Spleen (tissue), 11 donors: ENCODE measurements around the gene RC3H1. TPM values are rescaled to one million over a fixed set of nuclear protein-coding genes. Genes with fewer than 3 reads are reported as not detected.
"Not testable (repeated sequence)": the region's sequence is repeated elsewhere in the genome, so short reads cannot be mapped to it uniquely, and the experiment has no call there.

Experiments
- DNase-seq: peaks from one replicate; pipeline ENCODE4 v3.0.0-alpha.2; 2020
- H3K27ac ChIP-seq, 8 donors: fragments of 200-600 bp; sonication (generic) in 7 of 8; 1 replicate in 4 of 8; 2 replicates in 4 of 8; pipeline versions ENCODE4 v1.5.0 to v1.8.0; 2016 to 2021; ENCODE audit warnings: inconsistent platforms in 4 of 8, mild to moderate bottlenecking in 4 of 8, moderate library complexity in 1 of 8
- H3K27me3 ChIP-seq, 7 donors: fragments of 200-600 bp; sonication (generic) in 6 of 7; replicated peaks in 1 of 7; 1 replicate in 4 of 7; 2 replicates in 3 of 7; pipeline versions ENCODE4 v1.5.0 to v1.8.0; 2016 to 2021; ENCODE audit warnings: inconsistent platforms in 3 of 7, mild to moderate bottlenecking in 1 of 7
- H3K36me3 ChIP-seq, 6 donors: fragments of 200-600 bp; sonication (generic) in 5 of 6; 1 replicate in 4 of 6; 2 replicates in 2 of 6; pipeline versions ENCODE4 v1.5.0 to v1.8.0; 2016 to 2021; ENCODE audit warnings: inconsistent platforms in 2 of 6
- H3K4me1 ChIP-seq, 6 donors: fragments of 200-600 bp; sonication (generic) in 5 of 6; 1 replicate in 3 of 6; 2 replicates in 3 of 6; pipeline versions ENCODE4 v1.5.0 to v1.8.0; 2016 to 2021; ENCODE audit warnings: inconsistent platforms in 3 of 6
- H3K4me3 ChIP-seq, 8 donors: fragments of 200-600 bp; sonication (generic) in 7 of 8; 1 replicate in 4 of 8; 2 replicates in 4 of 8; pipeline versions ENCODE4 v1.5.0 to v1.8.0; 2016 to 2021; ENCODE audit warnings: inconsistent platforms in 4 of 8, mild to moderate bottlenecking in 4 of 8, moderate library complexity in 2 of 8
- H3K9me3 ChIP-seq, 8 donors: fragments of 200-600 bp; sonication (generic) in 7 of 8; 1 replicate in 4 of 8; 2 replicates in 4 of 8; pipeline versions ENCODE4 v1.5.0 to v1.8.0; 2016 to 2021; ENCODE audit warnings: inconsistent platforms in 4 of 8
- POLR2A ChIP-seq, 3 donors: fragments of 450-650 bp; IDR thresholded peaks; one replicate each; pipeline ENCODE4 v1.5.1; 2017; ENCODE audit warnings: antibody characterized with exemption in 3 of 3, mild to moderate bottlenecking in 1 of 3
- POLR2AphosphoS5 ChIP-seq, 3 donors: sonication (generic); formaldehyde crosslinking; IDR thresholded peaks; one replicate each; pipeline ENCODE4 v1.5.1; 2017; ENCODE audit warnings: antibody characterized with exemption in 3 of 3
- WGBS, 5 donors: extraction: QIAGEN DNeasy Blood & Tissue Kit in 3 of 5; methylation state at CpG; one replicate each; pipeline versions ENCODE4 v1.1.5 to v1.1.7; 2013 to 2018; 5-methylcytosine and 5-hydroxymethylcytosine counted together
- intact Hi-C: fragments of 100-400 bp; cut with DNase I; formaldehyde crosslinking; loops from one replicate; pipeline ENCODE4 v1.15.0; 2023; ENCODE audit warnings: low total_unique reads
- polyA plus RNA-seq, 3 donors: library from polyadenylated mRNA; stranded (reverse); fragments of 200-250 nt; gene quantifications; one replicate each; pipeline ENCODE4 v1.2.1, GENCODE V29; 2013
- total RNA-seq, 7 donors: library from RNA; depleted of rRNA in 3 of 7; stranded (reverse); fragments of >200 nt in 3 of 7; fragmentation: NEBNext Ultra II Directional in 4 of 7; extraction: Animal tissue kit (Norgen Biotek cat#: 25700) in 4 of 7; gene quantifications; one replicate each; pipeline versions ENCODE4 v1.1.0 to v1.2.1, GENCODE V29; 2016 to 2021
- TF ChIP-seq, protein P1 (sequence below), 11 experiments: fragments of 200-600 bp in 7 of 11; fragments of 450-650 bp in 4 of 11; sonication (generic) in 4 of 11; IDR thresholded peaks in 8 of 11; conservative IDR thresholded peaks in 3 of 11; 1 replicate in 7 of 11; 2 replicates in 4 of 11; pipeline versions ENCODE4 v1.4.0 to v1.8.0; 2016 to 2021; ENCODE audit warnings: antibody characterized with exemption in 11 of 11, inconsistent platforms in 4 of 11, mild to moderate bottlenecking in 1 of 11
- donor health status: healthy with polysubstance abuse.
- donor health status: DM: no; HTN: no; CAD: no; lungs with moderate emphysema.
- donor health status: DM: no; HTN: no; CAD: no.
- donor health status: Bipolar disorder and iron deficiency.
- donor health status: healthy.
- donor health status: DM: no; HTN: no; CAD: no.
- donor health status: DM: yes; HTN: yes; CAD: no.

RC3H1 gene
- total and polyA plus RNA-seq, 10 donors: 3.9 to 64.2 (median 51.4) TPM

DNA sequence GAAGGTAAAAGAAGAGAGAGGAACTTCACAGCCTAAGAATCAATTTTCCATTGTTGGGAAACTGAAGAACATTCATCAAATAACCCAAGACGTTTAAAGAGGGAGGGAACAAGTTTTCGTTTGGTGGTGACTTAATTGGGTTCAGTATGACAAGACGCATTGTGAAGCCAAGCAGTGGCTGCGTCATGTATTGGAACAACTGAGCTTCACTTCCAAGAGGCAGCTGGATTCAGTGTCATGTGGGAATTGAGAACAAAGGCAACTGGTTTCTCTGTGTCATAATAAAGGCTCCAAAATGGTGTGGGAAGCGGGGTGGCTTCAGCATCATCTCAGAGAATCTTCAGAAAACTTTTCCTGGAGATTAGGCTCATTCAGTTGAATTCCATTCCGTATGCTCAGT, 29.8 kb upstream of the RC3H1 start:
- Histone ChIP-seq H3K4me1 (no peaks in the 10 kb centered on the region), H3K27ac (no peak overlapping the region), H3K4me3 (no peak overlapping the region), H3K9me3 (no peaks in the 10 kb centered on the region), H3K27me3 (no peaks in the 10 kb centered on the region), H3K36me3 (no peaks in the 10 kb centered on the region)
- 68 to 86% (median 78%) methylated on average over 6 of the region's 6 CpGs for WGBS, 5 donors
- intact Hi-C loops: no loop called here
- TF ChIP-seq POLR2A (IDR thresholded peaks at IDR 0.05) (no peak), POLR2AphosphoS5 (IDR thresholded peaks at IDR 0.05) (no peak)
- TF ChIP-seq, protein P1, sequence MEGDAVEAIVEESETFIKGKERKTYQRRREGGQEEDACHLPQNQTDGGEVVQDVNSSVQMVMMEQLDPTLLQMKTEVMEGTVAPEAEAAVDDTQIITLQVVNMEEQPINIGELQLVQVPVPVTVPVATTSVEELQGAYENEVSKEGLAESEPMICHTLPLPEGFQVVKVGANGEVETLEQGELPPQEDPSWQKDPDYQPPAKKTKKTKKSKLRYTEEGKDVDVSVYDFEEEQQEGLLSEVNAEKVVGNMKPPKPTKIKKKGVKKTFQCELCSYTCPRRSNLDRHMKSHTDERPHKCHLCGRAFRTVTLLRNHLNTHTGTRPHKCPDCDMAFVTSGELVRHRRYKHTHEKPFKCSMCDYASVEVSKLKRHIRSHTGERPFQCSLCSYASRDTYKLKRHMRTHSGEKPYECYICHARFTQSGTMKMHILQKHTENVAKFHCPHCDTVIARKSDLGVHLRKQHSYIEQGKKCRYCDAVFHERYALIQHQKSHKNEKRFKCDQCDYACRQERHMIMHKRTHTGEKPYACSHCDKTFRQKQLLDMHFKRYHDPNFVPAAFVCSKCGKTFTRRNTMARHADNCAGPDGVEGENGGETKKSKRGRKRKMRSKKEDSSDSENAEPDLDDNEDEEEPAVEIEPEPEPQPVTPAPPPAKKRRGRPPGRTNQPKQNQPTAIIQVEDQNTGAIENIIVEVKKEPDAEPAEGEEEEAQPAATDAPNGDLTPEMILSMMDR (IDR thresholded peaks at IDR 0.05 in 8 of 11, conservative IDR thresholded peaks at IDR 0.05 in 3 of 11): no peak
- no peak for DNase-seq

GRCh38 chr1:174049514-174049913, 27.4 kb upstream of the RC3H1 start:
- intact Hi-C loops: no loop called here
- TF ChIP-seq POLR2AphosphoS5 (IDR thresholded peaks at IDR 0.05): no peak
- no peak for TF ChIP-seq POLR2A (IDR thresholded peaks at IDR 0.05)
- TF ChIP-seq, protein P1 (IDR thresholded peaks at IDR 0.05 in 8 of 11, conservative IDR thresholded peaks at IDR 0.05 in 3 of 11): no peak
- no peak for DNase-seq
- no peak overlapping the region for H3K4me3 ChIP-seq
- H3K27me3 ChIP-seq: no peaks in the 10 kb centered on the region
- WGBS, 5 donors: 90 to 100% (median 94%) methylated on average over 2 of the region's 2 CpGs
- no peak overlapping the region for H3K27ac ChIP-seq
- no peaks in the 10 kb centered on the region for H3K4me1 ChIP-seq
- H3K9me3 ChIP-seq: no peaks in the 10 kb centered on the region
- H3K36me3 ChIP-seq: no peaks in the 10 kb centered on the region

- no peak for DNase-seq
- TF ChIP-seq POLR2AphosphoS5 (IDR thresholded peaks at IDR 0.05) (no peak), POLR2A (IDR thresholded peaks at IDR 0.05) (no peak)
- TF ChIP-seq, protein P1 (IDR thresholded peaks at IDR 0.05 in 8 of 11, conservative IDR thresholded peaks at IDR 0.05 in 3 of 11): no peak
- intact Hi-C loops: no loop called here
- 67 to 77% (median 71%) methylated on average over 4 of the region's 4 CpGs for WGBS, 5 donors
- no peaks in the 10 kb centered on the region for H3K9me3 ChIP-seq
- no peak overlapping the region for H3K4me3 ChIP-seq
- H3K4me1 ChIP-seq: no peaks in the 10 kb centered on the region
- H3K36me3 ChIP-seq: no peaks in the 10 kb centered on the region
- no peak overlapping the region for H3K27ac ChIP-seq
- H3K27me3 ChIP-seq: no peaks in the 10 kb centered on the region
These were observed 22.5 kb upstream of the RC3H1 start for GRCh38 chr1:174044418-174045222.

DNA sequence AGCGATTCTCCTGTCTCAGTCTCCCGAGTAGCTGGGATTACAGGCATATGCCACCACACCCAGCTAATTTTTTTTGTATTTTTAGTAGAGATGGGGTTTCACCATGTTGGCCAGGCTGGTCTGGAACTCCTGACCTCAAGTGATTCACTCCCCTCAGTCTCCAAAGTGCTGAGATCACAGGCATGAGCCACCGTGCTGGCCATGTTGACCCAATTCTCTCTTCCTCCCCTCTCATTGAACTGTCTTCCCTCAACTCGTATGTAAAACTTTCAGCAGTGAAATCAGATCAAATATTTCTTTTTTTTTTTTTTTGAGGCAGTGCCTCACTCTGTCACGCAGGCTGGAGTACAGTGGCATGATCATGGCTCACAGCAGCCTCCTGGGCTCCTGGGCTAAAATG, 20.4 kb upstream of the RC3H1 start:
- 81 to 89% (median 86%) methylated on average over 5 of the region's 5 CpGs for WGBS, 5 donors
- intact Hi-C loops, DNase-seq, H3K27ac ChIP-seq, H3K4me3 ChIP-seq, H3K4me1 ChIP-seq, H3K9me3 ChIP-seq, H3K36me3 ChIP-seq, H3K27me3 ChIP-seq: not testable (repeated sequence)
